Activated naive CD8-positive, alpha-beta T cell treated with anti-CD3 and anti-CD28 coated beads for 36 hours (primary cell): ENCODE results near the gene TMEM170B. TPM values are rescaled to one million over a fixed set of nuclear protein-coding genes. Genes with fewer than 3 reads are reported as not detected.

ENCODE experiments used
- DNase-seq: peaks from one replicate; pipeline ENCODE4 v3.0.0; 2021
- H3K27ac Mint-ChIP-seq: one replicate; pipeline ENCODE4 v1.8.0; 2022; ENCODE audit warnings: mild to moderate bottlenecking, moderate library complexity, mixed read lengths
- H3K27me3 Mint-ChIP-seq: one replicate; pipeline ENCODE4 v1.8.0; 2022; ENCODE audit warnings: mild to moderate bottlenecking, mixed read lengths
- H3K36me3 Mint-ChIP-seq: one replicate; pipeline ENCODE4 v1.8.0; 2021; ENCODE audit warnings: mild to moderate bottlenecking, mixed read lengths
- H3K4me1 Mint-ChIP-seq: one replicate; pipeline ENCODE4 v1.8.0; 2021; ENCODE audit warnings: mixed read lengths
- H3K4me3 Mint-ChIP-seq: one replicate; pipeline ENCODE4 v1.8.0; 2022; ENCODE audit warnings: mild to moderate bottlenecking, moderate library complexity, mixed read lengths
- H3K9me3 Mint-ChIP-seq: one replicate; pipeline ENCODE4 v1.8.0; 2022; ENCODE audit warnings: mixed read lengths
- total RNA-seq, 2 experiments: library from RNA; stranded (reverse); gene quantifications; one replicate each; pipeline ENCODE4 v1.2.3, GENCODE V29; 2021

The TMEM170B gene
- total RNA-seq, 2 experiments from 2014 or later = 2.0 to 2.2 TPM

DNA sequence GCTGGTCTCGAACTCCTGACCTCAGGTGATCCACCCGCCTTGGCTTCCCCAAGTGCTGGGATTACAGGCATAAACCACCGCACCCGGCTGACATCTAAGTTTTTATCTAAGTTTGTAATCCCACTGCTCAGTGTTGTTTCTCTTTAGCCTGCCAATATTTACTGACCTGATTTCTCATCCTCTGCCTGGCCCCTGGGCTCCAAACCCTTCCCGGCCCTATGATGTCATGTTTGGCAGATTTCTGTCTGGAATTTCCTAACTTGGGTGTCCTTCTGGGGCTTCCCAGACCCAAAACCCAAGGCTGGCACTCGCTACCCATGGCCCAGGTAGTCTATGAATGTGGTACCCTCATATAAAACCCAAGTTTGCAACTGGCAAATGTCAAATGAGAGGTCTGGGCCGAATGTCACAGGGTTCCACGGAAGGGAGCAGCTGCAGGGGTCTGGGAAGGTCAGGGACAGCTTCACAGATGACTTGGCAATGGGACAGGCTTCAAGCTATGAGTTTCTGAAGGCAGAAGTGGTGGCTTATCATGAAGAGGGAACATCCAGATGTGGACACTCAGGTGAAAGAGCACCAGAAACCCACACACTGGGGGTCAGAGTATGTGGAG lies 54.9 kb downstream of the TMEM170B start:
- H3K27ac Mint-ChIP-seq = no peak overlapping the region
- H3K4me3 Mint-ChIP-seq = no peak overlapping the region
- no peaks in the 10 kb centered on the region for H3K36me3 Mint-ChIP-seq
- no peaks in the 10 kb centered on the region for H3K9me3 Mint-ChIP-seq
- H3K4me1 Mint-ChIP-seq = no peaks in the 10 kb centered on the region
- no peak for DNase-seq
- H3K27me3 Mint-ChIP-seq = no peaks in the 10 kb centered on the region

DNA sequence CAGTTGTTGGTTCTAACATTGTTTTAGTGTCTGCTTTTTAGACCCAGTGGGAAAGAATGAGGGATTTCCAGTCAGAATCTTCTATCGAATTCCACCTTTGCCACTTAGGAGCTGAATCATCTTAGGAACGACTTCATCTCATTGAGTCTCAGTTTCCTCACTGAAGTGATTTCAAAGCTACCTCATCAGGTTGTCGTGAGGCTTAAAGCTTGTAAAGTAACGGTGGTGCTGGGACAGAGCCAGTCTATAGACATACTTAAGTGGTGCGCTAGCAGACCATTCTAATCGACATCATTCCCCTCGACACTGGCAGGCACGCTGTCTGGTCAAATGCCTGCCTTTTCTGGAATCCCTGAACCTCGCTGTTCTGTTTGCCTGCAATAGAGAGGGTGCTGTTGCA lies 55.5 kb downstream of the TMEM170B start:
- no peak overlapping the region for H3K27ac Mint-ChIP-seq
- H3K4me1 Mint-ChIP-seq = no peaks in the 10 kb centered on the region

DNA sequence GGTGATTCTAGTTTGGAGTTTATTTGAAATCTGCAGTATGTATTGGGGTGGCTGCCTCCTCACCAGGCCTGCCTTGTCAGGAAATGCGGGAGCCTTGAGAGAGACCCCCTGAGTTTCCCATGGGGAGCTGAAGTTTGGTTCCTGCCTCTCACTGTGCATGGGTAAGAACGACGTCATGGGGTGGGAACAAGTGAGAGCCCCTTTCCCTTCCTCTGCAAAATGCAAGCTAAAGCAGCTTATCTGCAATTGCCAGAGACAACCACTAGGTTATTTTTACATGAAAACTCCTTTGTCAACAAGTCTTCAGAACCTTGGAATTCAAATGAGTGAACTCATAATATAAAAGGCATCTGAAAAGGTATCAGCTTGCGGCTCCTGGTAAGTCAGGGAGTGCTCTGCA lies 58.4 kb downstream of the TMEM170B start:
- Mint-ChIP-seq H3K4me3 (no peak overlapping the region), H3K9me3 (no peaks in the 10 kb centered on the region), H3K4me1 (no peaks in the 10 kb centered on the region), H3K27ac (no peak overlapping the region), H3K36me3 (no peaks in the 10 kb centered on the region), H3K27me3 (no peaks in the 10 kb centered on the region)
- no peak for DNase-seq

More for the DNA sequence above, 55.5 kb downstream of the TMEM170B start:
- Mint-ChIP-seq H3K4me3 (no peak overlapping the region), H3K36me3 (no peaks in the 10 kb centered on the region), H3K9me3 (no peaks in the 10 kb centered on the region), H3K27me3 (no peaks in the 10 kb centered on the region)
- no peak for DNase-seq

DNA sequence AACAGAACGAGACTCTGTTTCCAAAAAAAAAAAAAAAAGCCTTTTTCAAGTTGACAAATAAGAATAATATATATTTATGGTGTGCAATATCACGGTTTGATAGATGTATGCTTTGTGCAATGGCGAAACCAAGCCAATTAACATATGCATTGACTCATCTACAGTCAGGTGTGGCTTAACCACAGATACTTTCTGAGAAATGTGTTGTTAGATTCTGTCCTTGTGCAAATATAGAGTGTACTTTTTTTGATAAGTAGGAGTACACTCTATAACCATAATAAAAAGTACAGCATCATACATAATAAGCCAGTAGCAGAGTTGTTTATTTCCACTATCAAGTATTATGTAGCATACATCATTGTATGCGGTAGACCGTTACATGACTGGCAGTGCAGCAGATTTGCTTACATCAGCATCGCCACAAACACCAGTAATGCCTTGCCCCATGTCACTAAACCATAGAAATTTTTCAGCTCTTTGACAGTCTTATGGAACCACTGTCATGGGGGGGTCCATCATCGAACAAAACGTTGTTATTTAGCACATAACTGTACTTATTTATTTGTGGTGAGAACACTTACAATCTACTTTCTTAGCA lies 59.2 kb downstream of the TMEM170B start:
- Mint-ChIP-seq H3K36me3 (no peaks in the 10 kb centered on the region), H3K9me3 (no peaks in the 10 kb centered on the region), H3K27me3 (no peaks in the 10 kb centered on the region), H3K4me3 (no peak overlapping the region), H3K27ac (no peak overlapping the region), H3K4me1 (no peaks in the 10 kb centered on the region)
- DNase-seq = no peak

DNA sequence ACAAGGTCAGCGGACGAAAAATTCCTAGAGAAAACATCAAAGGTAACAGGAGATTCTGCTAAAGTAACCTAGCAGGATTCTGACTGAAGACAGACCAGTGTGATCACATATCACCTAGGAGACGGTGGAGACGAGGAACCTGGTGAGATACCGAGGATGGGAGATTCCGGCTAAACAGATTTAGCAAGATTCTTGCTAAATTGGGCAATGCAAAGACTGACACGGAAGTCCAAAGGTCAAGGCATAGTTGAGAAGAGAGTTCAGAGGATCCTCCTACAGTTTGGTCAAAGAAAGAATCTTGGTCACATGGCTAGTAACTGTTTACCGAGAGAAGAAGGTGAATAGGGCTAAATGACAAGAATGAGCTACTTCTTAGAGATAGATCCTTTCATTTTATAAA lies 61.1 kb downstream of the TMEM170B start:
- Mint-ChIP-seq H3K36me3 (no peaks in the 10 kb centered on the region), H3K9me3 (no peaks in the 10 kb centered on the region), H3K27ac (no peak overlapping the region), H3K27me3 (no peaks in the 10 kb centered on the region), H3K4me1 (no peaks in the 10 kb centered on the region), H3K4me3 (no peak overlapping the region)
- no peak for DNase-seq

DNA sequence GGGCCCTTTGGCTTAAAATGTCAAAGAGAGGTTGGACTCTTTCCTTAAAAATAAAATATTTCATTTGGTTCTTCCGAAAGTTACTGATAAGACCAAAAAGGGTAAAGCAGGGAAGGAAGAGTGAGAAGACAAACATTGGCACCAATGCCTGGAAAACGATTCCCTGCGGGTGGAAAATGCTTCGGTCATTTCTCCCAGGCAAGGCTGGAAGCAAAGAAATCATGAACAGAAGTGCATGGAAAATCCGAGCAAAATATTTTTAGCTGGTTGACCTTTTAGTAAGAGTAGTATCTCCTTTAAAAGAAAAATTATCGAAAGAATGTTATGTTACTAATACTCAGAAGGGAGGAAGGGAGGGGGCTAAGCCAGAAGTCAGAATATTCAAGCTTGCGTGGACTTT lies 62.7 kb downstream of the TMEM170B start:
- Mint-ChIP-seq H3K27me3 (peaks cover under 1% of the 10 kb centered on the region), H3K36me3 (no peaks in the 10 kb centered on the region)

DNA sequence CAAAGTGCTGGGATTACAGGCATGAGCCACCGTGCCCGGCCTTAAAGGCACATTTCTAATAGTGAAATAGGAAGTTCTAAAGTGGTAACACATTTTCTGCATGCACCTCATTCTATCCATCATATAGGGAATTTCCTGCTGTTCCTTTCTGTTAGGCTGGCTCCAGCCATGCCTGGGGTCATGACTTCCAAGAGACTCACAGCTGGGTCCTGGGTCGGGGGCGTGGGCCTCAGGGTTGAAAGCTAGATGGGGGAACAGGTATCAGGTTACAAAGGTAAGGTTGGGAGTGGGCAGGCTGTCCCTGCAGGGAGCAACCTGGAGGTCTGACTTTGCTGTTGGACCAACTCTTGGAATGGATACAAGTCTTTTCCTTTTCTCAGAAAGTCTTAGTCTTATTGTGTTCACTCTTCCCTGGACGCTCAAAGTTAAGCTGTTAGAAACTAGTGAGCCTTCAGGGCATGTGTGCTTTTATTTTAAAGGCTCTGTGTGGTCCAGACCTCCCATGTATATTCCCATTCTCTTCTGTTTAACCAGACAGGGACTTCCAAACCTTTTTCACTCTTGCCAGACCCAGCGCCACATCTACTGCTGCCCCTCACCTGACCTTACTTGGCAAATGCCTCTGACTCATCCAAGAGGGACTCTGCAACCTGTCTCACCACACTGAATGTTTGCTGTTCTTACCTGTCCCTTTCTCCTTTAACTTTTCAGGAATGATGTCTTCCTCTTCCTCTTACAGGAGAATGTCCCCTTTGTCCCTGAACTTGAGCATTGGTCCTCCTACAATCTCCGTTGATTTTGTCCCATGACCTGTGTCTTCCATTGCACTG lies 64.4 kb downstream of the TMEM170B start:
- H3K36me3 Mint-ChIP-seq = no peaks in the 10 kb centered on the region
- H3K27ac Mint-ChIP-seq = no peak overlapping the region
- no peaks in the 10 kb centered on the region for H3K4me1 Mint-ChIP-seq
- H3K27me3 Mint-ChIP-seq = peaks cover 3% of the 10 kb centered on the region
- no peaks in the 10 kb centered on the region for H3K9me3 Mint-ChIP-seq
- no peak overlapping the region for H3K4me3 Mint-ChIP-seq
- no peak for DNase-seq

More for the DNA sequence above, 62.7 kb downstream of the TMEM170B start:
- DNase-seq = no peak
- no peak overlapping the region for H3K27ac Mint-ChIP-seq
- no peaks in the 10 kb centered on the region for H3K9me3 Mint-ChIP-seq
- H3K4me3 Mint-ChIP-seq = no peak overlapping the region
- no peaks in the 10 kb centered on the region for H3K4me1 Mint-ChIP-seq

DNA sequence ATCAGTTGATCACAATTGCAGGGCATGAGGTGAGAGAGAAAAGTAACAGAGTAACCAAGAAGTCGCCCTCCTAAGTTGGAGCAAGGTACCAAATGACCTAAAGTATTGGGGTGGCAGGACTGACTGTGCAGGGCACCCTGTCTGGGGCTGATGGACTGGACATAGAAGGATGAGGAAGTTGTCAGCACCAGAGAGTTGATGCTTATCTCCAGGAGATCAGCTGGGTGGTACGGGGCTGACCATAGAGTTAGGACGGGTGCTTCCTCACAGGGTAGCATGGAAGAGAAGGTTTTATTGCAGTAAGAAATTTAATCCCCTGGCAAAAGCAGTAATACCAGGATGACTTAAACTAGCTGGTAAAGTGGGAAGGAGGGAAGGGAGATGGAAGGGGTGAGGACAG lies 66.7 kb downstream of the TMEM170B start:
- H3K4me3 Mint-ChIP-seq = no peak overlapping the region
- H3K36me3 Mint-ChIP-seq = no peaks in the 10 kb centered on the region
- no peak for DNase-seq
- peaks cover 3% of the 10 kb centered on the region for H3K27me3 Mint-ChIP-seq
- no peaks in the 10 kb centered on the region for H3K4me1 Mint-ChIP-seq
- H3K9me3 Mint-ChIP-seq = no peaks in the 10 kb centered on the region
- no peak overlapping the region for H3K27ac Mint-ChIP-seq

DNA sequence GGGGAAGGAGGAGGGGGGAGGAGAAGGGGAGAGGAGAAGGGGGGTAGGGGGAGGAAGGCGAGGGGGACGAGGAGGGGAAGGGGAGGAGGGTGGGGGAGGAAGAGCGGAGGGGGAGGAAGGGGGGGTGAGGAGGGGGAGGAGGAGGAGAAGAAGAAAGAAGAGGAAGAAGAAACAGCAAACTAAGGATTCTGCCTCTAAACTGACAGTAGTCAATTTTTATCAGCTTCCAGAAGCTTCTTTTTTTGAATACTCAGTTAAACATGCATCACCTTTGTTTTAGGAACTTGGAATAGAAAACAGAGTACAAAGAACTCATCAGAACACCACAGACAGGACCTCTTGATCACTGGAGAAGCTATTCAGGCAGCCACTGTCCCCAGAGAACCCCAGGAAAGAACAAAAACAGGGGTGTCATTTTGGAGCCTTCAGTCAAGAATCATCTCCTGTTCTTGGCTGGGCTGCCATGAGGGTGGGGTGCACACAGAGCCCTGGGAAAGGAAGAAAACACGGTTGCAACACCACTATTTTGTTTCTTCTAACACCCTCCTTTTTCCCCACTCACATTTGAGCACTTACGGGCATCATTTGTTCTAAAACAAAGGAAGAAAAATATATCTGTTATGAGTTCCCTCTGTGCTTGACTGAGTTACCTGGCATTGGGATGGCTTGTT lies 67.4 kb downstream of the TMEM170B start:
- peaks cover 3% of the 10 kb centered on the region for H3K27me3 Mint-ChIP-seq

DNA sequence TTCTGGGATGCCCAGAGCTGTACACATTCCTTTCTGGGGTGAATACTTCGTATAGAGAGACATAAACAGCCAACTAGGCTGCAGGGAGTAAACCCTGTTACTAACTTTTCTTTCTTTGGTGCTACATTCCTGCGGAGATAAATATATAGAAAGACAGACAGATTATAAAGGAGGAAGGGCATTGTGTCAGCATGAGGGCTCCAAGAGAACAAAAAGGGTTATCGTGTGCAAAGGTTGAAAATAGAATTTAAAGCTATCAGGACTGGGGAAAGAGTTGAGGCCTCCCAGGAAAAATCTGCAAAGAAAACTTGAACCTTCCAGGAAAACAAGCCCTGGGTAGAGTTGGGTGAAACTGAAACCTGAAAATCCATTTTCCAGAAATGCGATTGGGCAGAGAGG lies 68.0 kb downstream of the TMEM170B start:
- Mint-ChIP-seq H3K27me3 (peaks cover 3% of the 10 kb centered on the region), H3K9me3 (no peaks in the 10 kb centered on the region), H3K27ac (no peak overlapping the region), H3K36me3 (no peaks in the 10 kb centered on the region), H3K4me1 (no peaks in the 10 kb centered on the region), H3K4me3 (no peak overlapping the region)
- no peak for DNase-seq

More for the DNA sequence above, 67.4 kb downstream of the TMEM170B start:
- no peak overlapping the region for H3K4me3 Mint-ChIP-seq
- H3K36me3 Mint-ChIP-seq = no peaks in the 10 kb centered on the region
- DNase-seq = no peak
- H3K9me3 Mint-ChIP-seq = no peaks in the 10 kb centered on the region
- H3K4me1 Mint-ChIP-seq = no peaks in the 10 kb centered on the region
- H3K27ac Mint-ChIP-seq = no peak overlapping the region

DNA sequence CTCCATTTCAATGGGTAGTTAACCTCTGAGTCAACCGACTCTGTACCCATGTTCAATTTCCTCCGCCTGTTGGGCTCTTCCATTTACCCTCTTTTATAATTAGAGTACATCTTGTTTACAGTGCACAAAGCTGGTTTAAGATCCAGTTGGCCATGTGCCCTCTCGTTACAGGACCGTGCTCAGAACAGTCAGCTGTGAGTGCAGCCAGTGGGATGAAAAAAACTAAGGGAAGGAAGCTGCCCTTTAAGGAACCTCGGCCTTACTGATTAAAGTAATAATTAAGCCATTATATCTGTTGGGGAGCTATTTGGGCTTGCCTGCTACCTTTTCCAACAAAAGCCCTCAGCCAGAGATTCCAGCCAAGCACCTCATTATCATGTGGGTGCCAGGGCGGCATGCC lies 68.8 kb downstream of the TMEM170B start:
- no peak overlapping the region for H3K27ac Mint-ChIP-seq
- no peak overlapping the region for H3K4me3 Mint-ChIP-seq
- no peaks in the 10 kb centered on the region for H3K4me1 Mint-ChIP-seq
- H3K27me3 Mint-ChIP-seq = peaks cover 3% of the 10 kb centered on the region
- H3K9me3 Mint-ChIP-seq = no peaks in the 10 kb centered on the region
- no peak for DNase-seq
- no peaks in the 10 kb centered on the region for H3K36me3 Mint-ChIP-seq

DNA sequence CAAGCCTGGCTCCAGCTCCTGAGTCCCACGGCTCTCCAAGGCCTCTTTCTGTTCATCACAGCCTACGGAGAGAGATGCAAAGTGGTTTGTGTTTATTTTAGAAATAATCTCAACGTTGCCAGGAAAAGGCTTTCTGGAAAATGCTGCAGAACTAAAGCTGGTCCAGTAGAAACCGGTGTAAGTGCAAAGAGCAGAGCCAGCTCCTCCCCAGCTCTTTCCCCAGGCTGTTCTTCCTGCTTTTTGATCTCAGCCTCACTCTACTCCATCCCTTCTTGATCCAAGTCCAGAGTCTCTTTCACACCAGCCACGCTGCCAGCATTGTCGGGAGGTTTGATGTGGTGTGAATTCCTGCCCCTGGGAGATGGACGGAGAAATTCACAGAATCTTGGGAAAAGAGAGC lies 69.8 kb downstream of the TMEM170B start:
- H3K27me3 Mint-ChIP-seq = peaks cover 3% of the 10 kb centered on the region
- H3K4me3 Mint-ChIP-seq = no peak overlapping the region
- no peak overlapping the region for H3K27ac Mint-ChIP-seq
- H3K36me3 Mint-ChIP-seq = no peaks in the 10 kb centered on the region
- H3K4me1 Mint-ChIP-seq = no peaks in the 10 kb centered on the region
- no peaks in the 10 kb centered on the region for H3K9me3 Mint-ChIP-seq
- DNase-seq = no peak

DNA sequence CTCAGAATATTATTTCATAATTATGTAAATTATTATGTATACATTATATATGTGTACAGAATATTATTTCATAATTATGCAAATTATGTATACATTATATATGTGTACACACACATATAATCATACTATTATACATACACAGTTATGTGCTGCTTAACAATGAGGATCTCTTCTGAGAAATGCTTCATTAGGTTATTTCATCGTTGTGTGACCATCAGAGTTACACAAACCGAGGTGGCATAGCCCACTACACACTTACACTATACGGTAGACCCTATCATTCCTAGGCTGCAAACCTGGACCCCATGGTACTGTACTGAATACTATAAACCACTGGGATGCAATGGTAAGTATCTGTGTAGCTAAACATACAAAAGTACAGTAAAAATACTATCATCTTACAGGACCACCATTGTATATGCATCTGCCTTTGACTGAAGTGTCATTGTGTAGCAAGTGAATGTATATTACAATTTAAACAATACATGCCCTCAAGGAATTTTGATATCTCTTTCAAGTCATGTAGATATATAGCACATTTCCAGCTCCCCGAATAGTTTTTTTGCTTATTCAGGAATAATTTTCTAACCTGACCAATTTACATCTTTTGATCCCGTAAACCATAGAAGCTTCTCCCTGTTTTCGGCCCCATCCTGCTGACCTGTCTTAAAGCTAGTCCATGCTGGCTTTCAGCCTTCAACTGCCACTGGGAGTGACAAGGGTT lies 71.2 kb downstream of the TMEM170B start:
- no peak for DNase-seq
- no peak overlapping the region for H3K4me3 Mint-ChIP-seq
- H3K27me3 Mint-ChIP-seq = peaks cover 3% of the 10 kb centered on the region
- no peaks in the 10 kb centered on the region for H3K36me3 Mint-ChIP-seq
- no peaks in the 10 kb centered on the region for H3K9me3 Mint-ChIP-seq
- no peak overlapping the region for H3K27ac Mint-ChIP-seq
- H3K4me1 Mint-ChIP-seq = no peaks in the 10 kb centered on the region

DNA sequence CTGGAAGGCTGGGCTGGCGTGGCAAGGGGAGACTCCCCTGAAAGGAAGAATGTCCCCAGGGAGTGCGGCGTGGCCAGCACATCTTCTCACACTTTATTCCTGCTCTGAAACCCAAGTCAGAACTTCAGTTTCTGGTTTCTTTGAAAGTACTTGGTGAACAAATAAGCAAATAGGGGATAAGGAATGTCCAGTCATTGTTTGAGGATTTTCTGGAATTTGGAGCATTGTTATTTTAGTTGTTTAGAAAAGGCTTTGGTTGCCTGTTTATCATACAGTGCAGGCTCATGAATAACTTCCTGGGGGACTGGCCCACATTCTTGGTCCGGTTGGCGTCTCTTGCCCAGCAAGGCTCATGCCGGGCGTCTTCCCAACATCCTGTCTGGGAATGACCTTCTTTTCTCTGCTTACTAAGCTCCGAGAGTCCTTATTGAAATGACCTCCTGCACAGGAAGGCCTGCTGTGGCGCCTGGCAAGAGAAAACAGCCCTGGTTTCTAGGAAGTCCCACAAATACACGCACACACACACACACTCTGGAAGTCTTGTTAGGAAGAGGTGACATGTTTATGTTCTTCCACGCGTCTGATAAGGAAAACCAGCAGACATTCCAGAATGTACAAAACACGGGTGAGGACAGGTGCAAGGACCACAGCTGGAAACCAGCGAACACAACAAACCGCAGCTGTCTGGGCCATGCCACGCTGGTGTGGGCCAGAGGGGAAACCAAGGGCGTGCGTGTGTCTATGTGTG lies 71.9 kb downstream of the TMEM170B start:
- no peak overlapping the region for H3K27ac Mint-ChIP-seq
- no peaks in the 10 kb centered on the region for H3K4me1 Mint-ChIP-seq
- H3K36me3 Mint-ChIP-seq = no peaks in the 10 kb centered on the region
- no peak overlapping the region for H3K4me3 Mint-ChIP-seq
- no peak for DNase-seq
- H3K9me3 Mint-ChIP-seq = no peaks in the 10 kb centered on the region
- H3K27me3 Mint-ChIP-seq = peaks cover 3% of the 10 kb centered on the region
